Endothelial cell of umbilical vein (primary cell): ENCODE measurements around the gene MCM9. TPM values are rescaled to one million over a fixed set of nuclear protein-coding genes. Genes with fewer than 3 reads are reported as not detected.

ENCODE experiments used
- BruUV-seq: library from RNA; stranded (reverse); fragments of 400-500 nt; replicated peaks from 2 replicates; lab custom pipeline; 2021; lab: Mats Ljungman, UMichigan
- CTCF ChIA-PET: fragments of 300-600, 350-600 bp; sonication (Branson Sonifier 250); formaldehyde crosslinking; loops from one replicate; lab custom pipeline; 2021; ENCODE audit warnings: antibody characterized with exemption, inconsistent platforms; lab: Charles Lee
- POLR2A ChIA-PET: fragments of 300-600, 350-600 bp; sonication (Branson Sonifier 250); formaldehyde crosslinking; loops from one replicate; lab custom pipeline; 2021; ENCODE audit warnings: antibody characterized with exemption, inconsistent platforms; lab: Charles Lee
- DNase-seq: peaks from one replicate; pipeline ENCODE4 v3.0.0-alpha.2; 2011; ENCODE audit warnings: low read depth, low spot score
- FAIRE-seq: peaks from 2 replicates; lab custom pipeline; 2011; peaks lifted over from hg19 to GRCh38; lab: Jason Lieb, UNC
- H2AFZ ChIP-seq: 2 replicates; pipeline ENCODE4 v1.6.0; 2012; ENCODE audit warnings: low read depth, low read length, control low read depth, inconsistent platforms
- H3K27ac ChIP-seq: 2 replicates; pipeline ENCODE4 v1.5.1; 2011; ENCODE audit warnings: low read depth, mild to moderate bottlenecking, control low read depth, low read length, moderate library complexity; ENCODE audit not compliant: insufficient read depth
- H3K27me3 ChIP-seq, 2 experiments: 2 replicates each; pipeline versions ENCODE4 v1.6.0 to v1.6.1; 2011; ENCODE audit warnings: low read length in 2 of 2, mixed read lengths in 1 of 2; ENCODE audit not compliant: control insufficient read depth in 2 of 2, insufficient read depth in 2 of 2
- H3K36me3 ChIP-seq, 2 experiments: 2 replicates in 1 of 2; 3 replicates in 1 of 2; pipeline ENCODE4 v1.5.1; 2011; ENCODE audit warnings: low read length in 2 of 2, mild to moderate bottlenecking in 1 of 2, moderate library complexity in 1 of 2; ENCODE audit not compliant: control insufficient read depth in 2 of 2, insufficient read depth in 2 of 2; ENCODE audit errors: extremely low read depth in 1 of 2
- H3K4me1 ChIP-seq: 3 replicates; pipeline ENCODE4 v1.5.1; 2011; ENCODE audit warnings: mild to moderate bottlenecking, low read length; ENCODE audit not compliant: control insufficient read depth, insufficient read depth; ENCODE audit errors: extremely low read depth
- H3K4me2 ChIP-seq: 2 replicates; pipeline ENCODE4 v1.6.1; 2011; ENCODE audit warnings: low read length, control low read depth, mixed read lengths; ENCODE audit not compliant: insufficient read depth
- H3K4me3 ChIP-seq, 3 experiments: fragments of 200-600 bp in 1 of 3; sonication (generic), shearing (Covaris generic) in 1 of 3; replicated peaks in 1 of 3; 2 replicates each; pipeline ENCODE4 v1.5.1; 2011 to 2016; ENCODE audit warnings: control low read depth in 3 of 3, low read length in 3 of 3, mild to moderate bottlenecking in 2 of 3, inconsistent platforms in 1 of 3, low read depth in 1 of 3, moderate library complexity in 1 of 3; ENCODE audit not compliant: insufficient read depth in 1 of 3
- H3K79me2 ChIP-seq: 2 replicates; pipeline ENCODE4 v1.6.0; 2012; ENCODE audit warnings: low read length, inconsistent platforms; ENCODE audit not compliant: control insufficient read depth, insufficient read depth
- H3K9ac ChIP-seq: replicated peaks from 2 replicates; pipeline ENCODE3; 2011; ENCODE audit warnings: low read length, control low read depth; ENCODE audit not compliant: insufficient read depth; ENCODE audit errors: extremely low read depth
- H3K9me1 ChIP-seq: replicated peaks from 3 replicates; pipeline ENCODE4 v1.6.0; 2011; ENCODE audit warnings: mild to moderate bottlenecking, low read length; ENCODE audit not compliant: control insufficient read depth, insufficient read depth; ENCODE audit errors: extremely low read depth
- H3K9me3 ChIP-seq: replicated peaks from 2 replicates; pipeline ENCODE4 v1.5.1; 2012; ENCODE audit warnings: low read length, inconsistent platforms; ENCODE audit not compliant: control insufficient read depth, insufficient read depth
- H4K20me1 ChIP-seq: replicated peaks from 2 replicates; pipeline ENCODE3; 2011; ENCODE audit warnings: mild to moderate bottlenecking, low read length; ENCODE audit not compliant: control insufficient read depth, insufficient read depth; ENCODE audit errors: extremely low read depth
- EZH2 ChIP-seq: IDR thresholded peaks from 2 replicates; pipeline ENCODE4 v1.6.1; 2012; ENCODE audit warnings: borderline replicate concordance, low read depth, mild to moderate bottlenecking, moderate library complexity, low read length, inconsistent platforms; ENCODE audit not compliant: severe bottlenecking
- FOS ChIP-seq: IDR thresholded peaks from 2 replicates; pipeline ENCODE4 v1.6.1; 2011; ENCODE audit warnings: mild to moderate bottlenecking, low read length, moderate library complexity, borderline replicate concordance; ENCODE audit not compliant: insufficient read depth
- JUN ChIP-seq: IDR thresholded peaks from 2 replicates; pipeline ENCODE4 v1.6.1; 2011; ENCODE audit warnings: borderline replicate concordance, low read depth; ENCODE audit not compliant: insufficient read length, insufficient read depth
- MYC ChIP-seq: IDR thresholded peaks from one replicate; pipeline ENCODE4 v1.6.1; 2011; ENCODE audit warnings: mild to moderate bottlenecking, low read depth, low read length
- POLR2A ChIP-seq: IDR thresholded peaks from 2 replicates; pipeline ENCODE4 v1.6.1; 2012; ENCODE audit warnings: low read depth, mild to moderate bottlenecking, control low read depth, low read length
- POLR2AphosphoS5 ChIP-seq: IDR thresholded peaks from 2 replicates; pipeline ENCODE4 v1.6.1; 2012; ENCODE audit warnings: low read depth, mild to moderate bottlenecking, control low read depth, low read length, moderate library complexity; ENCODE audit not compliant: insufficient read depth
- dilution Hi-C: fragments of 300-500 bp; cut with MboI; formaldehyde crosslinking; loops from one replicate; pipeline ENCODE4 v1.15.0; 2019; ENCODE audit warnings: low sequenced_read_pairs; ENCODE audit not compliant: extremely low pct_ligation_motif_present
- intact Hi-C: fragments of 100-400 bp; cut with micrococcal nuclease; formaldehyde crosslinking; loops from one replicate; pipeline ENCODE4 v1.10.0; 2022
- polyA plus RNA-seq, 4 experiments: library from polyadenylated mRNA; depleted of rRNA in 3 of 4; stranded (reverse) in 3 of 4; unstranded in 1 of 4; fragments of >200 nt; gene quantifications; 2 replicates each; pipeline versions ENCODE4 v1.2.1 to v1.2.3, GENCODE V29; 2011 to 2012; ENCODE audit warnings: missing spikeins in 1 of 4
- total RNA-seq: library from RNA; stranded (reverse); gene quantifications from 2 replicates; pipeline ENCODE4 v1.2.3, GENCODE V29; 2021
- TF ChIP-seq, protein P1 (sequence below), 2 donors: IDR thresholded peaks; 1 replicate in 1 of 2; 2 replicates in 1 of 2; pipeline ENCODE4 v1.5.1; 2011; ENCODE audit warnings: low read length in 2 of 2, mild to moderate bottlenecking in 2 of 2, moderate library complexity in 2 of 2, control low read depth in 1 of 2, inconsistent platforms in 1 of 2, low read depth in 1 of 2; ENCODE audit not compliant: insufficient read depth in 1 of 2; ENCODE audit errors: extremely low read depth in 1 of 2
- TF ChIP-seq, protein P2 (sequence below): IDR thresholded peaks from 2 replicates; pipeline ENCODE4 v1.6.1; 2011; ENCODE audit not compliant: insufficient read depth, insufficient read length

The MCM9 gene
- total and polyA plus RNA-seq, 2 donors (not counting 3 experiments of a cell fraction or from before 2014, with no cell fraction given), result 2.0 to 14.1 TPM

DNA sequence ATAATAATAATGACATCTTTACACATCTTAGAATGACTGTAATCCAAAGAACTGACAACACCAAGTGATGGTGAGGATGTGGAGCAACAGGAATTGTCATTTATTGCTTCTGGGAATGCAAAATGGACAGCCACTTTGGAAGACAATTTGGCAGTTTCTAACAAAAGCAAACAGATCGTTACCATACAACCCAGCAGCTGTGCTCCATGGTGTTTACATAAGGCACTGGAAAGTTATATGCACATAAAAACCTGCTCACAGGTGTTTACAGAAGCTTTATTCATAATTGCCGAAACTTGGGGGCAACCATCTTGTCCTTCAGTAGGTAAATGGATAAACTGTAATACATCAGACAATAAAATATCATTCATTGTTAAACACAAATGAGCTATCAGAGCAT is 59.3 kb downstream of the MCM9 start:
- H3K27ac ChIP-seq, result no peak overlapping the region
- DNase-seq (no peak), FAIRE-seq (no peak)
- H3K36me3 ChIP-seq, result no peaks in the 10 kb centered on the region
- no peak overlapping the region for H2AFZ ChIP-seq
- ChIA-PET CTCF (interaction anchor here (1.4 kb wide), 1 partner anchor 18 kb away, joined by 3 read pairs; no protein-coding TSS in a partner anchor), POLR2A (no interaction called here)
- H4K20me1 ChIP-seq, result no peaks in the 10 kb centered on the region
- H3K9me1 ChIP-seq, result no peaks in the 10 kb centered on the region
- H3K79me2 ChIP-seq, result peaks cover 8% of the 10 kb centered on the region
- dilution Hi-C loops, result no loop called here
- no peaks in the 10 kb centered on the region for H3K27me3 ChIP-seq
- H3K9me3 ChIP-seq, result no peaks in the 10 kb centered on the region
- peaks cover 8% of the 10 kb centered on the region for H3K4me1 ChIP-seq
- TF ChIP-seq, protein P1, sequence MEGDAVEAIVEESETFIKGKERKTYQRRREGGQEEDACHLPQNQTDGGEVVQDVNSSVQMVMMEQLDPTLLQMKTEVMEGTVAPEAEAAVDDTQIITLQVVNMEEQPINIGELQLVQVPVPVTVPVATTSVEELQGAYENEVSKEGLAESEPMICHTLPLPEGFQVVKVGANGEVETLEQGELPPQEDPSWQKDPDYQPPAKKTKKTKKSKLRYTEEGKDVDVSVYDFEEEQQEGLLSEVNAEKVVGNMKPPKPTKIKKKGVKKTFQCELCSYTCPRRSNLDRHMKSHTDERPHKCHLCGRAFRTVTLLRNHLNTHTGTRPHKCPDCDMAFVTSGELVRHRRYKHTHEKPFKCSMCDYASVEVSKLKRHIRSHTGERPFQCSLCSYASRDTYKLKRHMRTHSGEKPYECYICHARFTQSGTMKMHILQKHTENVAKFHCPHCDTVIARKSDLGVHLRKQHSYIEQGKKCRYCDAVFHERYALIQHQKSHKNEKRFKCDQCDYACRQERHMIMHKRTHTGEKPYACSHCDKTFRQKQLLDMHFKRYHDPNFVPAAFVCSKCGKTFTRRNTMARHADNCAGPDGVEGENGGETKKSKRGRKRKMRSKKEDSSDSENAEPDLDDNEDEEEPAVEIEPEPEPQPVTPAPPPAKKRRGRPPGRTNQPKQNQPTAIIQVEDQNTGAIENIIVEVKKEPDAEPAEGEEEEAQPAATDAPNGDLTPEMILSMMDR (IDR thresholded peaks at IDR 0.05; ENCODE audit: extremely low read depth in 1 of 2, insufficient read depth in 1 of 2, low read depth in 1 of 2, low read length in 2 of 2), result no peak
- TF ChIP-seq POLR2A (no peak), EZH2 (no peak)
- H3K4me3 ChIP-seq, result no peak overlapping the region
- intact Hi-C loops, result no loop called here
- H3K9ac ChIP-seq, result no peak overlapping the region
- no peak overlapping the region for H3K4me2 ChIP-seq
- no TSS peak for BruUV-seq

DNA sequence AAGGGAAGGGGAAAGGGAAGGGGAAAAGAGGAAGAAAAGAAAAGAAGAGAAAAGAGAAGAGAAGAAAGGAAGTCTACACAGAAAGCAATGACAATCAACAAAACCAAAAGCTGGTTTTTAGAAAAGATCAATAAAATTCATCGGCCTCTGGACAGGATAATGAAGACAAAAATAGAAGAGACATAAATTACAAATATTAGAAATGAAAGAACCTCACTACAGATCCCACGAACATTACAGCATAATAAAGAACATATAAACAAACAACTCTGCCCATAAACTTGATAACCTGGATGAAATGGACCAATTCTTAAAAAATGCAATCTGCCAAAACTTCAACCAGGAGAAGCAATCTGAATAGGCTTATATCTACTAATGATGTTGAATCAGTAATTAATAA is 61.7 kb downstream of the MCM9 start:
- Histone ChIP-seq H3K9me3 (no peaks in the 10 kb centered on the region), H4K20me1 (no peaks in the 10 kb centered on the region), H2AFZ (no peak overlapping the region), H3K79me2 (peaks cover 9% of the 10 kb centered on the region), H3K27me3 (no peaks in the 10 kb centered on the region), H3K27ac (no peak overlapping the region), H3K4me2 (no peak overlapping the region), H3K9ac (no peak overlapping the region), H3K9me1 (no peaks in the 10 kb centered on the region), H3K4me1 (peaks cover 15% of the 10 kb centered on the region), H3K4me3 (no peak overlapping the region), H3K36me3 (no peaks in the 10 kb centered on the region)
- TF ChIP-seq POLR2A (no peak), JUN (no peak), MYC (no peak), FOS (no peak), EZH2 (no peak), POLR2AphosphoS5 (no peak)
- TF ChIP-seq, protein P2, sequence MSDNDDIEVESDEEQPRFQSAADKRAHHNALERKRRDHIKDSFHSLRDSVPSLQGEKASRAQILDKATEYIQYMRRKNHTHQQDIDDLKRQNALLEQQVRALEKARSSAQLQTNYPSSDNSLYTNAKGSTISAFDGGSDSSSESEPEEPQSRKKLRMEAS, result no peak
- TF ChIP-seq, protein P1 (IDR thresholded peaks at IDR 0.05; ENCODE audit: extremely low read depth in 1 of 2, insufficient read depth in 1 of 2, low read depth in 1 of 2, low read length in 2 of 2), result no peak
- dilution Hi-C loops (no loop called here), intact Hi-C loops (no loop called here)
- ChIA-PET POLR2A (no interaction called here), CTCF (interaction anchor here (1.1 kb wide), 1 partner anchor 24 kb away, joined by 3 read pairs; no protein-coding TSS in a partner anchor)
- FAIRE-seq (no peak), DNase-seq (no peak)
- no TSS peak for BruUV-seq
